GM12874 (cell line): ENCODE results near the gene SPATA32.
A peak's percentile ranks its signal among the peaks of the same experiment; 100 is the strongest.

Experiments used
- TF ChIP-seq, protein P1 (sequence below): IDR thresholded peaks from 2 replicates; pipeline ENCODE4 v1.5.1; 2011; ENCODE audit warnings: low read depth, mild to moderate bottlenecking, control low read depth, low read length, moderate library complexity; ENCODE audit not compliant: insufficient read depth

The SPATA32 gene

DNA sequence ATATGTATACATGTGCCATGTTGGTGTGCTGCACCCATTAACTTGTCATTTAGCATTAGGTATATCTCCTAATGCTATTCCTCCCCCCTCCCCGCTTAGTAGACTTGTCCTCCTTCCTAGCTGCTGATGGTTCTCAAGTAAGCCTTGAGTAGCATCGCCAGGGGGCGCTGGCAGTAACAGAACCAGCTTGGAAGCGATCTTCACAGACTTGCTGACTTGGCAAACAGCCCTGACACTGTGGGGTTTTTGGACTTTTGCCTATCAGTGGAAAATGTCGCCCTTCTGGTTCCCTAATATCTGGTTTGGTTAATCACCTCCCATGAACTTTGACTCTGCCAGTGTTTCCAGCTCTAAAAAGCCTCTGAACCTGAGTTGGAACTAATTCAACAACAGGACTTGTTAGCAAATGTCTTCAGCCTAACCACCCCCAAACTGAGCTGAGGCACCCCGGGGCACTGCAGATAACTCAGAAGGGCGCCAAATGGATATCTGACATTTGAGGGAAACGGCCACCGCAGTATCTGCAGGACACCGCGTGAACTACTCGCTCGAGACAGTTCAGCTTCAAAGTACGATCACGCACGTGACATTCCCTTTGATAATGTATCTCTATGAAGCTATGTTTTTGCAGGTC is 15.4 kb upstream of the SPATA32 start:
- TF ChIP-seq, protein P1, sequence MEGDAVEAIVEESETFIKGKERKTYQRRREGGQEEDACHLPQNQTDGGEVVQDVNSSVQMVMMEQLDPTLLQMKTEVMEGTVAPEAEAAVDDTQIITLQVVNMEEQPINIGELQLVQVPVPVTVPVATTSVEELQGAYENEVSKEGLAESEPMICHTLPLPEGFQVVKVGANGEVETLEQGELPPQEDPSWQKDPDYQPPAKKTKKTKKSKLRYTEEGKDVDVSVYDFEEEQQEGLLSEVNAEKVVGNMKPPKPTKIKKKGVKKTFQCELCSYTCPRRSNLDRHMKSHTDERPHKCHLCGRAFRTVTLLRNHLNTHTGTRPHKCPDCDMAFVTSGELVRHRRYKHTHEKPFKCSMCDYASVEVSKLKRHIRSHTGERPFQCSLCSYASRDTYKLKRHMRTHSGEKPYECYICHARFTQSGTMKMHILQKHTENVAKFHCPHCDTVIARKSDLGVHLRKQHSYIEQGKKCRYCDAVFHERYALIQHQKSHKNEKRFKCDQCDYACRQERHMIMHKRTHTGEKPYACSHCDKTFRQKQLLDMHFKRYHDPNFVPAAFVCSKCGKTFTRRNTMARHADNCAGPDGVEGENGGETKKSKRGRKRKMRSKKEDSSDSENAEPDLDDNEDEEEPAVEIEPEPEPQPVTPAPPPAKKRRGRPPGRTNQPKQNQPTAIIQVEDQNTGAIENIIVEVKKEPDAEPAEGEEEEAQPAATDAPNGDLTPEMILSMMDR, result peak; percentile 79

DNA sequence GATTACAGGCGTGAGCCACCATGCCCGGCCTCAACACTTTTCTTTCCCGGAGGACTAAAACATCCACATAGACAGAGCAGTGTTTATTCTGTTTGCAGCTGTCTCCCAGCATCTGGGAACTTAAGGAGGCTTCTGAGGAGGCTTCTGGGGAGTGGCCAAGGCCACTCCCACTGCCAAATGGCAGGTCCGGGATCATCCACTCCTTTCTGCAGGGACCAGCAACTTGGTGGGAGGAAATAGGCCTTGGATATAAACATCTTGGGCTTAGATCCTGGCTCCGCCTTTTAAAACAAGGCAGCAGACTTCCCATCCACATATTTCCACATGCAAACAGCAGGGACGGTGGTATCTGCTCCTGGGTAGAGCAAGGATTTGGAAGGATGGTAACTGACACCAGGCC is 14.1 kb upstream of the SPATA32 start:
- TF ChIP-seq, protein P1, result no peak

DNA sequence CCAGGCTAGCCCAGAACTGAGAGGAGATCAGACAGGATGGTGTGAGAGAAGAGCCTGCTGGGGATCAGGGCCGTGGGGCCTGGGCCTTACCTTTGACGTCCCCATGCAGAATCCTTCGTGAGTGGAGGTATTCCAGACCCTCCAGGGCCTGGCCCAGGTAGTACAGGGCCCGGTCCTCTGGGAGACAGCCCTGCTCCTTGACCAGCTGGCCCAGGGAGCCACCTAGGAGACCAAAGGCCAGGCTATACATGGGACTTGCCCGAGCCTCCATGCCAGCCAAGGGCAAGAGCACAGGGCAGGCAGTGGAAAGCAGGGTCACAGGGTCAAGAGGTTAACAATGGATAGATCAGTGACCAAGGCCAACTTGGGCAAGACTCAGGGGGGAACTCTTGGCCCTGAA is 12.1 kb upstream of the SPATA32 start:
- TF ChIP-seq, protein P1, result no peak

DNA sequence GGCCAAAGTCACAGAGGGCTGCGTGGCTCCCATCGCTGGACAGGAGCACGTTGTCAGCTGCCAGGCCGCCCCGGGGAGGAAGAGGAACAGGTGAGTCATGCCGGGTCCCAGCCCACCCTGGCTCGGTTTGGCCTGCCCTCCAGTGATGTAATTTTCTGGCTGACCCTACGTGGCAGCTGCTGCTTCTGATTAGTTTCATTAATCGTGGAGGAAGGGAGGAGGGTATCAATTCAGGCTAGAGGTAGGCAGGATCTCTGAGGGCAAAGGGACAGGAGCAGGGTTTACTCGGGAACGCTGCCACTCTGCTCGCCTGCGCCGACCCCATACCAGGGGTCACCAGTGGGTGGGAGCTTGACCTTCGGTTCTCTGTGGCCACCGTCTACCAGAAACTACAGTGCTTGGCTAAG is 11.7 kb upstream of the SPATA32 start:
- TF ChIP-seq, protein P1, result no peak

DNA sequence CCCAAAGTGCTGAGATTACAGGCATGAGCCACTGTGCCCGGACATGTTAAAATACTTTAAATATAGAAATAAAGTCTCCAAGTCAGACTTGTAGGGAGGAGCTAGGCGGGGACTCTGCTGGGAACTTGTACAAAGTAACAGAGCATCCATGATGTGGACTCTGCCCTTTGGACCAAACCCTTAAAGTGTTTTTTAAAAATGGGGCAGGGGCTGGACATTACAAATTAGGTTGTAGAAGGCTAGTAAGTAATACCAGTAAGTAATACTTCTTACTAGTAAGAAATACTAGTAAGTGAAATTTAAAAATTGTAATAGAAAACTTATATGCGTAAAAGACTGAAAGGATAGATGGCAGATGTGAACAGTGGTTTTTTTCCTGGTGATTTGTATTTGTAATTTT is 9.7 kb upstream of the SPATA32 start:
- TF ChIP-seq, protein P1, result no peak

DNA sequence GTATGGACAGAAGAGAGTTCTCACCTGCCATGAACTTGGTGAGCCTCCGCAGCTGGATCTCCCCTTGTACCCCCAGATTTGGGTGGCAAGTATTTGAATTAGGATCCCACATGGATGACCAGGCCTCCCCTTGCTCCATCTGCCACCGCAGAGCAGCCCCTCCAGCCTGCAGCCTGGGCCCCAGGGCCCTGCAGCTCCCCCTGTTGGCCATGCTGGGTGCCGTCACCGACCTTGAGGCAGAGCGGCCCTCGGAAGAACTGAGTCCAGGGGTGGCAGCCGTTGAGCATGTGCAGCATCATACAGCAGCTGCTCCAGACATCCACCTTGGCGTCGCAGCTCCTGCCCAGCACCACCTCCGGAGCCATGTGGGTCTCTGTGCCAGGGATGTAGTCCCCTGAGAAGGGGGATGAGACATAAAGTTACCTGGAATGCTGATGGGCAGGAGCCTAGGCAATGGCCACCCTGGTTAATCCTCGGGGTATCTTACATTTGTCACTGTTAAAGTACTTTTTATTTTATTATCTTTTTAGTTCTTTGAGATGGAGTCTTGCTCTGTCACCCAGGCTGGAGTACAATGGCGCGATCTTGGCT is 9.0 kb upstream of the SPATA32 start:
- TF ChIP-seq, protein P1, result peak; percentile 83

DNA sequence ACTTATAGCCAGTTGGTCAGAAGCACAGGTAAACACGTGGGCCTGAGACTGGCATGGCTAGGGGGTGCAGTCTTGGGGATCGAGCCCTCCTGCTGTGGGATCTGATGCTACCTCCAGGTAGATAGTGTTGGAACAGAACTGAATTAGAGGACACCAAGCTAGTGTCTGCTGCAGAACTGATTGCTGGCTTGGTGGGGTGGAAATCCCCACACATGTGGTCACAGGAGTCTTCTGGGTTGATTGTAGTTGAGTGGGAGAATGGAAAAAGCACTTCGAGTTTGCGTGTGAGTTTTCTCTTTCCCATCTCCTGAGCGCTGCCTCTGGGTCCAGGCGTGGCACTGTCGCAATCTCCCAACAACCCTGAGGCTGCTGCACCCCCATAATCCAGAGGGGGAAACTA is 8.0 kb upstream of the SPATA32 start:
- TF ChIP-seq, protein P1, result no peak
